Endothelial cell of coronary artery (primary cell): ENCODE measurements around the gene PPIP5K2. TPM values are rescaled to one million over a fixed set of nuclear protein-coding genes. Genes with fewer than 3 reads are reported as not detected.

Source experiments
- total RNA-seq: library from RNA; depleted of rRNA; stranded (reverse); fragments of >200 nt; gene quantifications from 2 replicates; pipeline ENCODE4 v1.2.3, GENCODE V29; 2014

Gene PPIP5K2
- 25.5 and 32.6 TPM in 2 replicates for total RNA-seq

DNA sequence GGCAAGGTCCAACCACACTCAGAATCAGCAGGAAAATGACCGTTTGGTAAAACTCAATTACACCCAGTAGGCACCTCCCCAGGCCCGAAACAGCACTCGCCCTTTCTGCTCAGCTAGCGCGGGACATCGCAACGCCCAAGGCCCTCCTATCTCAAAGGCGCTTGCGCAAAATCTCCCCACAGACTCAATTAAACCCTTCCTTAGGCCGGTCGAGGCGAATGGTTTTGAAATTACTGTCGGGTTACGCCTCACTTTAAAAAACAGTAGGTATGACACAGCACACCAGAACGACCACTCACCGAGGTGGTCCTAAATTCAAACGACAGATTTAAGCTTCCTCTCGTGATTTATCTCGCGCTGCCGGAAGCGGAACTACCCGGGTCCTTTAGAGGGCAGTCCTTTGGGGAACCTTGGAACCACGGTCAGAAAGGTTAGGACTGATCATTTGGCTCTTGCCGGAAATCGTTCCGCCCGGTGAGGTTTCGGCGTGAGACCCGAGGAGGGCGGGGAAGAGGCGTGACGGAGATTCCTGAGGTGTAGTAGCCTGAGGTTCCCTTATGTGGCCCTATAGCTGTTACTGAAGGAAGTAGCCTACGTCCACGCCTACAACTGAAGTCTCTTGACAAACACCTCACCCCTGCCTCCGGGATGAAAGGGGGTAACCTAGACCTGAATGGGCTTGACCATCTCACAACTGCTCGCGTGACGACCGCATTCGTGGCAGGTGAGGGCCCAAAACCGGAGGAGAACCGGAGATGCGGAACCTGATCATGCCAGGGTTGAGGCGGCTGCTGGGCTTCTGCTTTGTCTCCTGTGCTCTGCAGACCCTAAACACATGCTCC lies at the start of gene PPIP5K2, which contains the start of gene GIN1:
PPIP5K2 (plus strand) TSS at position 537 of the 842 bp plus-strand sequence. CDS start 9,289 bp downstream, outside the sequence.
GIN1 (minus strand) TSS at position 374 of the 842 bp plus-strand sequence. CDS start 11,431 bp downstream, outside the sequence.

DNA sequence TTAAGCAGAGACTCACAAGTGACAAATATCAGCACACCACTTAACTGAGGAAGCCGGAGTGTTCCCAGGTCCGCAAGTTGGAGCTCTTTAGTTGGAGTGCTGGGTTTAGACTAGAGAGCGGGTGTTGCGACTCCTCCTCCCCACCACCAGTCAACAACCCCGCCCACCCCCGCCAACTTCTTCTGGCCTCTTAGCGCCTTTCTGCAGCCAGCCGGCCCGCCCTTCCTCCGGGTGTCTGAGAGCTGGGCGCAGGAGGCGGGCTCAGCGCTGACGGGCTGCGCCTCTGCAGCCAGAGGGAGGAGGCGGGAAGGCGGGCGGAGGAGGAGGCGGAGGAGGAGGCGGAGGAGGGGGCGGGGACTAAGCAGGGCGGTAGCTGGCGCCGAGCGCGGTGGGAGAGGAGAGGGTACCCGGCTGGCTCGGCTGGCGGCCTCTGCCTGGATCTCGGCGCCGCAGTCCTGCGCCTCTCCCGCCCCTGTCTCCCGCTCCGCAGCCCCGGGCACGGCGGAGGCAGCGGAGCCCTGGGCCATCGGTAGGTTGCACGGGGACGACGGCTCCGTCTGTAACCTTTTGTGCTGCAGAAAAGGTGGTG lies 138.4 kb downstream of the PPIP5K2 start, which contains the start of gene MACIR:
MACIR (plus strand) TSS at position 396 of the 589 bp plus-strand sequence. CDS start 17,157 bp downstream, outside the sequence.

Other genes starting within 250 kb of the PPIP5K2 start
- gene GIN1, start 163 bp upstream of the PPIP5K2 start, total RNA-seq, result 4.2 and 5.1 TPM in 2 replicates
- 9.3 and 14.0 TPM in 2 replicates for gene MACIR, start 138.5 kb downstream of the PPIP5K2 start, total RNA-seq